Measurements from ENCODE around the gene DHH. TPM values are rescaled to one million over a fixed set of nuclear protein-coding genes. Genes with fewer than 3 reads are reported as not detected.

Gene DHH
- total RNA-seq, 1 donor from 2014 or later = 1.5 TPM

- intact Hi-C loops (cut with DNase I) = no loop called here
These were observed 49.9 kb downstream of the DHH start for GRCh38 chr12:49044660-49045059.

GRCh38 chr12:49043856-49044258 is 50.7 kb downstream of the DHH start:
- DNase-seq (ENCODE audit: extremely low spot score in 2 of 2) = no peak
- TF ChIP-seq POLR2A (IDR thresholded peaks at IDR 0.05) (no peak), POLR2AphosphoS5 (IDR thresholded peaks at IDR 0.05; ENCODE audit: insufficient read depth in 1 of 2, low read depth in 1 of 2) (no peak), CTCF (IDR thresholded peaks at IDR 0.05) (peak in 1 of 3 experiments; percentile 31)
- Histone ChIP-seq H3K27me3 (no peaks in the 10 kb centered on the region), H3K4me1 (no peaks in the 10 kb centered on the region), H3K27ac (no peak overlapping the region), H3K4me3 (no peak overlapping the region), H3K9me3 (no peaks in the 10 kb centered on the region), H3K36me3 (peaks cover 3 to 96% of the 10 kb centered on the region in 2 donors)
- intact Hi-C loops (cut with DNase I) = no loop called here

More at GRCh38 chr12:49044660-49045059, 49.9 kb downstream of the DHH start:
- Histone ChIP-seq H3K36me3 (peaks cover 3 to 96% of the 10 kb centered on the region in 2 donors), H3K9me3 (no peaks in the 10 kb centered on the region), H3K4me1 (no peaks in the 10 kb centered on the region), H3K4me3 (no peak overlapping the region), H3K27ac (no peak overlapping the region), H3K27me3 (no peaks in the 10 kb centered on the region)
- DNase-seq (ENCODE audit: extremely low spot score in 2 of 2) = no peak
- TF ChIP-seq POLR2A (IDR thresholded peaks at IDR 0.05) (no peak), POLR2AphosphoS5 (IDR thresholded peaks at IDR 0.05; ENCODE audit: insufficient read depth in 1 of 2, low read depth in 1 of 2) (no peak), CTCF (IDR thresholded peaks at IDR 0.05) (no peak)

- Histone ChIP-seq H3K36me3 (peaks cover 3 to 96% of the 10 kb centered on the region in 2 donors), H3K27ac (no peak overlapping the region)
These were observed 51.4 kb downstream of the DHH start for GRCh38 chr12:49043241-49043640.

GRCh38 chr12:49041881-49042484 is 52.6 kb downstream of the DHH start:
- intact Hi-C loops (cut with DNase I) = no loop called here
- Histone ChIP-seq H3K9me3 (no peaks in the 10 kb centered on the region), H3K27me3 (no peaks in the 10 kb centered on the region), H3K4me3 (no peak overlapping the region), H3K4me1 (no peaks in the 10 kb centered on the region), H3K27ac (no peak overlapping the region), H3K36me3 (peaks cover 3 to 100% of the 10 kb centered on the region in 2 donors)
- DNase-seq (ENCODE audit: extremely low spot score in 2 of 2) = no peak
- no peak for TF ChIP-seq POLR2A (IDR thresholded peaks at IDR 0.05)
- TF ChIP-seq CTCF (IDR thresholded peaks at IDR 0.05) = no peak
- no peak for TF ChIP-seq POLR2AphosphoS5 (IDR thresholded peaks at IDR 0.05; ENCODE audit: insufficient read depth in 1 of 2, low read depth in 1 of 2)

More at GRCh38 chr12:49043241-49043640, 51.4 kb downstream of the DHH start:
- Histone ChIP-seq H3K4me1 (no peaks in the 10 kb centered on the region), H3K9me3 (no peaks in the 10 kb centered on the region), H3K4me3 (no peak overlapping the region), H3K27me3 (no peaks in the 10 kb centered on the region)
- DNase-seq (ENCODE audit: extremely low spot score in 2 of 2) = no peak
- TF ChIP-seq POLR2AphosphoS5 (IDR thresholded peaks at IDR 0.05; ENCODE audit: insufficient read depth in 1 of 2, low read depth in 1 of 2) (no peak), POLR2A (IDR thresholded peaks at IDR 0.05) (no peak), CTCF (IDR thresholded peaks at IDR 0.05) (no peak)
- intact Hi-C loops (cut with DNase I) = no loop called here

Measured in vagina (tissue), 2 donors.